T-helper 1 cell treated with Interleukin-12 subunit alpha and Interleukin-12 subunit beta and Interleukin-4 antibody, amounts not matched to agents 30 μg/mL and 1 μg/mL, for 36 hours (primary cell): Measurements from ENCODE around the gene DCN.

ENCODE experiments used
- H3K27ac Mint-ChIP-seq: one replicate; pipeline ENCODE4 v1.8.0; 2021; ENCODE audit warnings: mild to moderate bottlenecking, mixed read lengths
- H3K27me3 Mint-ChIP-seq: one replicate; pipeline ENCODE4 v1.8.0; 2021; ENCODE audit warnings: low read depth, mixed read lengths
- H3K36me3 Mint-ChIP-seq: one replicate; pipeline ENCODE4 v1.8.0; 2021; ENCODE audit warnings: low read depth, mixed read lengths
- H3K4me1 Mint-ChIP-seq: one replicate; pipeline ENCODE4 v1.8.0; 2021; ENCODE audit warnings: low read depth, mixed read lengths
- H3K4me3 Mint-ChIP-seq: one replicate; pipeline ENCODE4 v1.8.0; 2021; ENCODE audit warnings: mild to moderate bottlenecking, moderate library complexity, mixed read lengths
- H3K9me3 Mint-ChIP-seq: one replicate; pipeline ENCODE4 v1.8.0; 2021; ENCODE audit warnings: mixed read lengths

The DCN gene

GRCh38 chr12:91093341-91093740, 89.3 kb downstream of the DCN start:
- Mint-ChIP-seq H3K4me3 (no peak overlapping the region), H3K36me3 (no peaks in the 10 kb centered on the region), H3K9me3 (peaks cover 29% of the 10 kb centered on the region), H3K27ac (no peak overlapping the region), H3K4me1 (no peaks in the 10 kb centered on the region), H3K27me3 (no peaks in the 10 kb centered on the region)

- Mint-ChIP-seq H3K4me1 (no peaks in the 10 kb centered on the region), H3K4me3 (no peak overlapping the region), H3K9me3 (peaks cover 34% of the 10 kb centered on the region), H3K36me3 (no peaks in the 10 kb centered on the region), H3K27me3 (no peaks in the 10 kb centered on the region), H3K27ac (no peak overlapping the region)
Measured at GRCh38 chr12:91091916-91092715, 90.5 kb downstream of the DCN start.
